ENCODE results near the gene SUPT3H.
A peak's percentile ranks its signal among the peaks of the same experiment; 100 is the strongest.
"Not testable (repeated sequence)": the region's sequence is repeated elsewhere in the genome, so short reads cannot be mapped to it uniquely, and the experiment has no call there.

SUPT3H gene

GRCh38 chr6:45278367-45278766 is 99.4 kb downstream of the SUPT3H start:
- H3K4me3 ChIP-seq (ENCODE audit: low read depth, low read length) = no peak overlapping the region
- DNase-seq (ENCODE audit: low read depth) = no peak

GRCh38 chr6:45277741-45278140 is 100.0 kb downstream of the SUPT3H start:
- H3K4me3 ChIP-seq (ENCODE audit: low read depth, low read length); DNase-seq (ENCODE audit: low read depth): not testable (repeated sequence)

GRCh38 chr6:45275358-45275757 is 102.4 kb downstream of the SUPT3H start:
- no peak for DNase-seq (ENCODE audit: low read depth)
- no peak overlapping the region for H3K4me3 ChIP-seq (ENCODE audit: low read depth, low read length)

- DNase-seq (ENCODE audit: low read depth) = no peak
These were observed 105.1 kb downstream of the SUPT3H start for GRCh38 chr6:45272626-45273025.

GRCh38 chr6:45265246-45265645 is 112.5 kb downstream of the SUPT3H start:
- peak; percentile 12 for DNase-seq (ENCODE audit: low read depth)
- H3K4me3 ChIP-seq (ENCODE audit: low read depth, low read length) = no peak overlapping the region

More at GRCh38 chr6:45272626-45273025, 105.1 kb downstream of the SUPT3H start:
- H3K4me3 ChIP-seq (ENCODE audit: low read depth, low read length) = no peak overlapping the region

- H3K4me3 ChIP-seq (ENCODE audit: low read depth, low read length) = no peak overlapping the region
- DNase-seq (ENCODE audit: low read depth) = no peak
These were observed 117.0 kb downstream of the SUPT3H start for GRCh38 chr6:45260696-45261095.

GRCh38 chr6:45256697-45257695 is 120.7 kb downstream of the SUPT3H start:
- no peak for DNase-seq (ENCODE audit: low read depth)
- no peak overlapping the region for H3K4me3 ChIP-seq (ENCODE audit: low read depth, low read length)

GRCh38 chr6:45255434-45255833 is 122.3 kb downstream of the SUPT3H start:
- no peak overlapping the region for H3K4me3 ChIP-seq (ENCODE audit: low read depth, low read length)
- no peak for DNase-seq (ENCODE audit: low read depth)

- no peak for DNase-seq (ENCODE audit: low read depth)
- no peak overlapping the region for H3K4me3 ChIP-seq (ENCODE audit: low read depth, low read length)
These were observed 123.5 kb downstream of the SUPT3H start for GRCh38 chr6:45254253-45254652.

GRCh38 chr6:45253453-45253852 is 124.3 kb downstream of the SUPT3H start:
- no peak overlapping the region for H3K4me3 ChIP-seq (ENCODE audit: low read depth, low read length)
- DNase-seq (ENCODE audit: low read depth) = no peak

- DNase-seq (ENCODE audit: low read depth) = no peak
- no peak overlapping the region for H3K4me3 ChIP-seq (ENCODE audit: low read depth, low read length)
These were observed 146.1 kb downstream of the SUPT3H start for GRCh38 chr6:45231660-45232059.

- no peak for DNase-seq (ENCODE audit: low read depth)
- no peak overlapping the region for H3K4me3 ChIP-seq (ENCODE audit: low read depth, low read length)
These were observed 148.3 kb downstream of the SUPT3H start for GRCh38 chr6:45229416-45229815.

- no peak overlapping the region for H3K4me3 ChIP-seq (ENCODE audit: low read depth, low read length)
- DNase-seq (ENCODE audit: low read depth) = no peak
These were observed 151.7 kb downstream of the SUPT3H start for GRCh38 chr6:45226081-45226480.

- DNase-seq (ENCODE audit: low read depth) = no peak
- H3K4me3 ChIP-seq (ENCODE audit: low read depth, low read length) = no peak overlapping the region
These were observed 155.4 kb downstream of the SUPT3H start for GRCh38 chr6:45222380-45222779.

- DNase-seq (ENCODE audit: low read depth) = no peak
- H3K4me3 ChIP-seq (ENCODE audit: low read depth, low read length) = no peak overlapping the region
These were observed 162.0 kb downstream of the SUPT3H start for GRCh38 chr6:45215759-45216158.

GRCh38 chr6:45212976-45213375 is 164.8 kb downstream of the SUPT3H start:
- no peak overlapping the region for H3K4me3 ChIP-seq (ENCODE audit: low read depth, low read length)
- no peak for DNase-seq (ENCODE audit: low read depth)

GRCh38 chr6:45209762-45210161 is 168.0 kb downstream of the SUPT3H start:
- no peak for DNase-seq (ENCODE audit: low read depth)
- no peak overlapping the region for H3K4me3 ChIP-seq (ENCODE audit: low read depth, low read length)

GRCh38 chr6:45206793-45207492 is 170.8 kb downstream of the SUPT3H start:
- no peak for DNase-seq (ENCODE audit: low read depth)
- H3K4me3 ChIP-seq (ENCODE audit: low read depth, low read length) = no peak overlapping the region

GRCh38 chr6:45201484-45201883 is 176.2 kb downstream of the SUPT3H start:
- H3K4me3 ChIP-seq (ENCODE audit: low read depth, low read length) = no peak overlapping the region
- no peak for DNase-seq (ENCODE audit: low read depth)

GRCh38 chr6:45200510-45200909 is 177.2 kb downstream of the SUPT3H start:
- H3K4me3 ChIP-seq (ENCODE audit: low read depth, low read length) = no peak overlapping the region
- no peak for DNase-seq (ENCODE audit: low read depth)
